Astrocyte (in vitro differentiated cells and primary cell): ENCODE results near the gene XDH.

Experiments used
- EZH2 ChIP-seq: IDR thresholded peaks from 2 replicates; pipeline ENCODE4 v1.6.1; 2012; ENCODE audit warnings: mild to moderate bottlenecking, low read length, inconsistent platforms; ENCODE audit not compliant: insufficient read depth
- TF ChIP-seq, protein P1 (sequence below): IDR thresholded peaks from 2 replicates; pipeline ENCODE4 v1.5.1; 2011; ENCODE audit warnings: low read depth, mild to moderate bottlenecking, inconsistent platforms, low read length, moderate library complexity; ENCODE audit not compliant: insufficient read depth

GRCh38 chr2:31324016-31324633, 90.4 kb downstream of the XDH start:
- TF ChIP-seq, protein P1, sequence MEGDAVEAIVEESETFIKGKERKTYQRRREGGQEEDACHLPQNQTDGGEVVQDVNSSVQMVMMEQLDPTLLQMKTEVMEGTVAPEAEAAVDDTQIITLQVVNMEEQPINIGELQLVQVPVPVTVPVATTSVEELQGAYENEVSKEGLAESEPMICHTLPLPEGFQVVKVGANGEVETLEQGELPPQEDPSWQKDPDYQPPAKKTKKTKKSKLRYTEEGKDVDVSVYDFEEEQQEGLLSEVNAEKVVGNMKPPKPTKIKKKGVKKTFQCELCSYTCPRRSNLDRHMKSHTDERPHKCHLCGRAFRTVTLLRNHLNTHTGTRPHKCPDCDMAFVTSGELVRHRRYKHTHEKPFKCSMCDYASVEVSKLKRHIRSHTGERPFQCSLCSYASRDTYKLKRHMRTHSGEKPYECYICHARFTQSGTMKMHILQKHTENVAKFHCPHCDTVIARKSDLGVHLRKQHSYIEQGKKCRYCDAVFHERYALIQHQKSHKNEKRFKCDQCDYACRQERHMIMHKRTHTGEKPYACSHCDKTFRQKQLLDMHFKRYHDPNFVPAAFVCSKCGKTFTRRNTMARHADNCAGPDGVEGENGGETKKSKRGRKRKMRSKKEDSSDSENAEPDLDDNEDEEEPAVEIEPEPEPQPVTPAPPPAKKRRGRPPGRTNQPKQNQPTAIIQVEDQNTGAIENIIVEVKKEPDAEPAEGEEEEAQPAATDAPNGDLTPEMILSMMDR: no peak
- no peak for TF ChIP-seq EZH2
